NCI-H524 (cell line): Measurements from ENCODE around the gene CCDC137.

Experiments
- DNase-seq, 2 experiments: peaks; one replicate each; lab custom pipeline; 2025; lab: John Stamatoyannopoulos, UW

The CCDC137 gene

DNA sequence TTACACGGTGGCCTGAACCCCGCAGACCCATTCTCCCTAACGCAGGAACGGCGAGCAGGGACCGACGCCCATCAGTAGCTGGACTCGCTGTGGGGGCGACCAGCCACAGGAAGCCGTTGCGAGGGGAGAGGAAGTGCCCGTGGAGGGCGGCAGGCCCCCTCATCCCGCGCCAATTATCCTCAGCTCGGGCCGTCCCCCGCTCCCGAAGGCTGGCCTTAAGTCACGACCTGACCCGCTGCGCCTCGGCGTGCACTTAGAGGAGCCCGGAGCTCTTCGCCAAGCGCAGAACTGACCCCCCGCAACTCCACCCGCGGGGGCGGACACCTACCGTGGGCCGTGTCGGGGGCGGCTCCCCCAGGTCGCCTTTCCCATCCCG, 16.7 kb downstream of the CCDC137 start:
- peak in 1 of 2 experiments; percentile 58 for DNase-seq

GRCh38 chr17:81683584-81684441, 17.3 kb downstream of the CCDC137 start, which contains the start of the genes ARL16 and HGS:
TSS of gene ARL16 (minus strand) at chr17:81683797. CDS start at chr17:81683753, 44 bp downstream.
TSS of gene HGS (plus strand) at chr17:81684011. CDS start at chr17:81684067, 56 bp downstream.
- peak; percentile 100 for DNase-seq

GRCh38 chr17:81684442-81684911, 17.9 kb downstream of the CCDC137 start:
- DNase-seq: no peak

DNA sequence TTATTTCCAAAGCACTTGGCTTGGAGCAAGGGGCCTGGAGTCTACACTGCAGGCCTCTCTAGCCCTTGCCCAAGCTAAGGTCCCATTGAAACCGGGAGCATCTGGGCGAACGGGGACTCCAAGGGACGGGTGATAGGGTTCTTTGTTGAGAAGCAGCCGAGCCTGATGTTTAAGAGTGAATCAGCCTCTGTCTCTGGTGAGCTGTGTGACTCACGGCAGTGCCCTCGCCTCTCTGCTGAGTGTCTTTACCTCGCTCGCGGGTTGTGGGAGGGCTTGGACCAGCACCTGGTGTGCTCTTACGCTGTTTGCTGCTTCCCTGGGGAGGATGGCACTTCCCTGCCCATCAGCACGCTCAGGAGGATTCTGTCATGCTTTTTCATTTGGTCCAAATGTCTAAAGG, 18.6 kb downstream of the CCDC137 start:
- no peak for DNase-seq

DNA sequence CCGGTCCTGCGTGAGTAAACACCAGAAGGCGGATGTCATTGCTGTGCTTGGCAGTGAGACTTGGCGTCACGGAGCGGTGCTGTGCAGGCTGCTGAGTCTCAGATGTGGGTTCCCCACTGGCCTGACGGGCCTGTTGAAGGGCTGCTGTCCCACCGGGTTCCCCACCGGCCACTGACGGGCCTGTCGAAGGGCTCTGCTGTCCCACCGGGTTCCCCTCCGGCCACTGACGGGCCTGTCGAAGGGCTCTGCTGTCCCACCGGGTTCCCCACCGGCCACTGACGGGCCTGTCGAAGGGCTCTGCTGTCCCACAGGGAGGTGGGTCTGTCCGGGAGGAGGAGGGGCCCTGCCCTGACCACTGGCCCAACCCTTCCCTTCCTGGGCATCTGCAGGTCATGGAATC, 20.1 kb downstream of the CCDC137 start:
- DNase-seq: no peak

- DNase-seq: no peak
These were observed 21.4 kb downstream of the CCDC137 start for GRCh38 chr17:81687770-81688541.

- DNase-seq: no peak
These were observed 22.1 kb downstream of the CCDC137 start for GRCh38 chr17:81688616-81689015.

- no peak for DNase-seq
These were observed 23.5 kb downstream of the CCDC137 start for GRCh38 chr17:81690066-81690465.

DNA sequence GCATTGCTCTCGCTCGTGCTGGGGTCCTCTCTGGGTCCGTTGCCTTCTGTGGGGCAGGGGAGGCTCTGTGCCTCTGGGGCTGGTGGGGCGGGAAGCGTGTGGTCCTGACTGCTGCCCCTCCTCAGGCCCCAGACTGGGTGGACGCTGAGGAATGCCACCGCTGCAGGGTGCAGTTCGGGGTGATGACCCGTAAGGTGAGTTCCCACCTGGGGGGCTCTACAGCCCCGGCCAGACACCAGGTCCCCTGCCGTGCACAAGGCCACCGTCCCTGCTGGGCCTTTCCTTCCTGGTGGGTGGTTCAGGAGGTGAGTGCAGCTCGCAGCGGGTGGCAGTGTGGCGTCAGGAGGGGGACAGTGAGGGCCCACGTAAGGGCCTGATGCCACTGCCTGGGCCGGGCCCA, 24.0 kb downstream of the CCDC137 start:
- no peak for DNase-seq

GRCh38 chr17:81691196-81691595, 24.7 kb downstream of the CCDC137 start:
- no peak for DNase-seq

- DNase-seq: no peak
These were observed 25.1 kb downstream of the CCDC137 start for GRCh38 chr17:81691608-81692007.

- DNase-seq: no peak
These were observed 27.1 kb downstream of the CCDC137 start for GRCh38 chr17:81693509-81694210.

DNA sequence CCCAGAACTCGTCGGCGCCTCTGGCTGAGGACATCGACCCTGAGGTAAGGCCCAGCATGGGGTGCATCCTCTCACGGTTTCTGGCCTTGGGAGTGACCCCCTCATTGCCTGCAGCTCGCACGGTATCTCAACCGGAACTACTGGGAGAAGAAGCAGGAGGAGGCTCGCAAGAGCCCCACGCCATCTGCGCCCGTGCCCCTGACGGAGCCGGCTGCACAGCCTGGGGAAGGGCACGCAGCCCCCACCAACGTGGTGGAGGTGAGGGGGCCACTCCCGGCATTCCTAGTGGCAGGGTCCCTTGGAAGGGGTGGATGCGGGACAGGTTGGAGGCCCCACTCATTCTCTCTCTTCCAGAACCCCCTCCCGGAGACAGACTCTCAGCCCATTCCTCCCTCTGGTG, 28.3 kb downstream of the CCDC137 start:
- no peak for DNase-seq

DNA sequence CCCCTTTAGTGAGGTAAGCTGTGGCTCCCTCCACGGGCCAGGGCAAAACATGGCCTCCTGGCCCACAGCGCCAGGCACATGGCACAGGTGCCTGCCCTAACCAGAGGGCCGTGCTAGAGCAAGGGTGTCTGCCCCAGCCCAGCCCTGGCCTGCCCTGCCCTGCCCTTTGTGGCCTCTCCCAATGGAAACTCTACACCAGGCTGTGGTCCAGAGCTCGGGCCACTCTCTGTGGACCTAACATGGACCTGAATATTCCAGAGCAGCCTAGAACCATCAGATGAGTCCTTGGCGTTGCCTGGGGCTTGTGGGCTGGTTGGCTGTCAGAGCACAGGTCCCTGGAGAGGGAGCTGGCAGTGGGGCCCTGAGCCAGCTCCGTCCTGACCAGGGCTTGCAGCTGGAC, 28.7 kb downstream of the CCDC137 start:
- DNase-seq: no peak

DNA sequence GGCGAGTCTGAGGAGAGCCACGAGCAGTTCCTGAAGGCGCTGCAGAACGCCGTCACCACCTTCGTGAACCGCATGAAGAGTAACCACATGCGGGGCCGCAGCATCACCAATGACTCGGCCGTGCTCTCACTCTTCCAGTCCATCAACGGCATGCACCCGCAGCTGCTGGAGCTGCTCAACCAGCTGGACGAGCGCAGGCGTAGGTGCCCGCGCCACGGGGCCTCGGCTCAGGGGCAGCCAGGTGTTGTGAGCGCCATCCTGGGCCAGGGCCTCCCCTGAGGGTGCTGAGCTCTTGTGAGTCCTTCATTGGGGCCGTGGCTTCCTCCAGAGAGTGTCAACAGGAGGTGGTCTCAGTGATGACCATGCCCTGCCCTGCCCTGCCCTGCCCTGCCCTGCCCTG, 29.3 kb downstream of the CCDC137 start:
- DNase-seq: no peak

DNA sequence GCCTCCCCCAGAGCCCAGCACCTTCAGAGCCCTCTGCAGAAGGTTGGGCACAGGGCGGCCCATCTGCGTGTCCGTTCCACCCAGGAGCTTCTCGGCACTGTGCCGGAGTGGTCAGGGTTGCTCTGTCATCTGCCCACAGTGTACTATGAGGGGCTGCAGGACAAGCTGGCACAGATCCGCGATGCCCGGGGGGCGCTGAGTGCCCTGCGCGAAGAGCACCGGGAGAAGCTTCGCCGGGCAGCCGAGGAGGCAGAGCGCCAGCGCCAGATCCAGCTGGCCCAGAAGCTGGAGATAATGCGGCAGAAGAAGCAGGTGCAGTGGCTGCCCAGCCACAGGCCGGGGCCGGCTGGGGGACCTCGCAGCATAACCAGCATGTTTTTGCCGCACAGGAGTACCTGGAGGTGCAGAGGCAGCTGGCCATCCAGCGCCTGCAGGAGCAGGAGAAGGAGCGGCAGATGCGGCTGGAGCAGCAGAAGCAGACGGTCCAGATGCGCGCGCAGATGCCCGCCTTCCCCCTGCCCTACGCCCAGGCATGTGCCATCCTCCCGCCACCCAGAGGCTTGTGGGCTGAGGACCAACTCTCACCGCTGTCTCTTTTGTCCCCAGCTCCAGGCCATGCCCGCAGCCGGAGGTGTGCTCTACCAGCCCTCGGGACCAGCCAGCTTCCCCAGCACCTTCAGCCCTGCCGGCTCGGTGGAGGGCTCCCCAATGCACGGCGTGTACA, 29.8 kb downstream of the CCDC137 start:
- DNase-seq: no peak

DNA sequence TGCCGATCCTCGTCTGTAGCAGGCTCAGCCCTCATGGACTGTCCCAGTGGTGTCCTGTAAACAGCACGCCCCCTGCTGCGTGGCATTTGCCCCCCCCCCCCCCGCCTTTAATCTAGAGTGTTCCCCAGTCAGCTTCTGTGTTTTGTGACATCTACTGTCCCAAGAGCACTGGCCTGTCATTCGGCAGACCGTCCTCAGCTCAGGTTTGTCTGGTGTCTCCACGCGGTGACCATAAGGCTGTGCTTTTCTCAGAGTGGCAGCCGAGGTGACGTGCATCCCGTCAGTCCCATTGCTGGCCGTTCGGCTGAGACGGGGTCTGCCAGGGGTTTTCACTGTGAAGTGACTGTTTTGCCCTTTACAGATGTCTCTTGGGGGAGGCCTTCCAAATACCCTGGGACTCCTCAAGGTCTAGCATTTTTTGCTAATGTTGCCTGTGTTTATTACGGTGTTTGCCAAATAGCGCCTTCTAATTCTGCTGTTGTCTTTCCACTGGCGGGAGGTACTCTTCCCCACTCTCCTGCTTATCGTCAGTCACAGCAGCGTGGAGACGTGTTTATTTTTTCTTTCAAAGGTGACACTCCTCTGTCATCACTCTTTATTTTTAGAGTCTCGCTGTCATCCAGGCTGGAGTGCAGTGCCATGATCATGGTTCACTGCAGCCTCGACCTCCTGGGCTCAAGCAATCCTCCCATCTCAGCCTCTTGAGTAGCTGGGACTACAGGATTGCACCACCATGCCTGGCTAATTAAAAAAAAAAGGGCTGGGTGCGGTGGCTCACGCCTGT, 30.9 kb downstream of the CCDC137 start:
- no peak for DNase-seq

DNA sequence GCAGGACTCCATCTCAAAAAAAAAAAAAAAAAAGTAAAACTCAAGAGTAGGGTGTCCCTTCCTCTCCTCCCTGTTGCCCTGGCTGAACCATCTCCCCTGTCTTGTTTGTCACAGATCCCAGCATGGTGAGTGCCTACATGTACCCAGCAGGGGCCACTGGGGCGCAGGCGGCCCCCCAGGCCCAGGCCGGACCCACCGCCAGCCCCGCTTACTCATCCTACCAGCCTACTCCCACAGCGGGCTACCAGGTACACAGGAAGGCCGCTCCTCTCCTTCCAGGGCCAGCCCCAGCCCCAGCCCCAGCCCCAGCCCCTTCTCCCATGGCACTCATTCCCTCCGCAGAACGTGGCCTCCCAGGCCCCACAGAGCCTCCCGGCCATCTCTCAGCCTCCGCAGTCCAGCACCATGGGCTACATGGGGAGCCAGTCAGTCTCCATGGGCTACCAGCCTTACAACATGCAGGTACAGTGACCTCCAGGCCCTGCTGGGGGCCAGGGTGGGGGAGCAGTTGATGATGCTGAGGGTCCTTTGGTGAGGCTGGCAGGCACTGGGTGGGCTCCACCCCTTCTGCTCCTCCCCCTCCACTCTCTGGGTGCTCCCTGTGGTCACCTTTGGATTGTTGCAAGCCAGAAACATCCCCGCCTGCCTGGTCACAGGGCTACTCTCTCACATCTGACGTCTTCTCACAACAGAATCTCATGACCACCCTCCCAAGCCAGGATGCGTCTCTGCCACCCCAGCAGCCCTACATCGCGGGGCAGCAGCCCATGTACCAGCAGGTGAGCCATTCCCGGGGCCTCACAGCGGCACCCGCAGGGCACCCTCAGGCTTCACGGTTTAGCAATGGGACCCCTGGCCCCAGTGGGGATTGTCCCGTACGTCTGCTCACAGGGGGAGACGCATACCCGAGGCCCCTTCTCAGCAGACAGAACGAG, 34.1 kb downstream of the CCDC137 start:
- DNase-seq: no peak

- peak in 1 of 2 experiments; percentile 40 for DNase-seq
These were observed 34.9 kb downstream of the CCDC137 start for GRCh38 chr17:81701288-81702071.
